GM19239 (cell line): ENCODE data around the gene ATP8B1.

Source experiments
- DNase-seq: peaks from one replicate; pipeline ENCODE4 v3.0.0; 2011; ENCODE audit warnings: low spot score; ENCODE audit not compliant: insufficient read length
- FAIRE-seq: peaks from 2 replicates; lab custom pipeline; 2011; peaks lifted over from hg19 to GRCh38; lab: Jason Lieb, UNC

ATP8B1 gene

DNA sequence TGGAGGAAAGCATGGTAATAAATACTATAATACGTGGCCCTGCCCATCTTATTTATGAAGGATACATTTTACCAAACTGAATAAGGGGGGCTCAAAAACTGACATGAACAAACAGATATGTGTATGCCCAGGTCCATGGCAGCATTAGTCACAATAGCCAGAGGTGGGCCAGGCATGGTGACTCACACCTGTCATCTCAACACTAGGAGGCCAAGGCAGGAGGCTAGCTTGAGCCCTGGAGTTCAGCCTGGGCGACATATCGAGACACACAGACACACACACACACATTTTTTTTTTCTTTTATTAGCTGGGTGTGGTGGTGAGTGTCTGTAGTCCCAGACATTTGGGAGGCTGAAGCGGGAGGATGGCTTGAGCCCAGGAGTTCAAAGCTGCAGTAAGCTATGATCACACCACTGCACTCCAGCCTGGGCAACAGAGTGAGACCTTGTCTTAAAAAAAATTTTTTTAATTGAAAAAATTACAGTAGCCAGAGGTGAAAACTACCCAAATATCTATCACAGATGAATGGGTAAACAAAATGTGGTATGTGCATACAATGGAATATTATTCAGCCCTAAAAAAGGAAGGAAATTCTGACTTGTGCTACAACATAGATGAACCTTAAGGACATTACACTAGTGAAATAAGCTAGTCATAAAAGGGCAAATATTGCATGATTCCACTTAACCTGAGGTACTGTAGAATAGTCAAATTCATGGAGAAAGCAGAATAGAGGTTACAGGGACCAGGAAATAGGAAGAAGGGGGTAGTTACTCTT lies 8.0 kb downstream of the ATP8B1 start:
- FAIRE-seq (no peak), DNase-seq (no peak)

DNA sequence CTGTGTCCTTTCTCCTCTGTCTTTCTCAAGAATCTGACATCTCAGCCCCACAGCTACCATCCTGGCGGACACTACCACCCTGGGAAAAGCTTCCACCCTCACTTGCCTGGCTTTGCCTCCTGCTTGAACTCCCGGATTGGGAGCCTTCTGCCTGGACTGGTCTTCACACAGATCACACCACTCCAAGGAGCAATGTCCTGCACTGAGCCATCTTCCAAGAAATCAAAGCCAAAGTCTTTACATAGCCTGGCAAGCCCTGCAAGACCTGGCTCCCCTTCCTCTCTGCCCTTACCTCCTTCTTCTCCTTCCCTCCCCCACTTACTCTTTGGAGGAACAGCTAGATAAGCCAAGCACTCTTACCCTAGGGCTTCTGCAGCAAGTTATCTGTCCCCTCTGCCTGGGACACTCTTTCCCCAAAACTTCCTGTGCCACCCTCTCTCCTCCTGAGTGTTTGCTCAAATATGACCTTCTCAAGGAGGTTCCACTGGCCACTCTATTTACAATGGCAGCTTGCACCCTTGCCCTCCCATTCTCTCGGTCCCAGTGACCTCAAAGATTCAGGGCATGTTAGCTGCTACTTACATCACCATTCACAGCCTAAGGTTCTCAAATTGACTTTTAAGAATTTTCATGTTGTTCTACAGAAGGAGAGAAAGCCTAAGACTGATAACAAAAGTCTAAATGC lies 9.7 kb downstream of the ATP8B1 start:
- DNase-seq (no peak), FAIRE-seq (no peak)

DNA sequence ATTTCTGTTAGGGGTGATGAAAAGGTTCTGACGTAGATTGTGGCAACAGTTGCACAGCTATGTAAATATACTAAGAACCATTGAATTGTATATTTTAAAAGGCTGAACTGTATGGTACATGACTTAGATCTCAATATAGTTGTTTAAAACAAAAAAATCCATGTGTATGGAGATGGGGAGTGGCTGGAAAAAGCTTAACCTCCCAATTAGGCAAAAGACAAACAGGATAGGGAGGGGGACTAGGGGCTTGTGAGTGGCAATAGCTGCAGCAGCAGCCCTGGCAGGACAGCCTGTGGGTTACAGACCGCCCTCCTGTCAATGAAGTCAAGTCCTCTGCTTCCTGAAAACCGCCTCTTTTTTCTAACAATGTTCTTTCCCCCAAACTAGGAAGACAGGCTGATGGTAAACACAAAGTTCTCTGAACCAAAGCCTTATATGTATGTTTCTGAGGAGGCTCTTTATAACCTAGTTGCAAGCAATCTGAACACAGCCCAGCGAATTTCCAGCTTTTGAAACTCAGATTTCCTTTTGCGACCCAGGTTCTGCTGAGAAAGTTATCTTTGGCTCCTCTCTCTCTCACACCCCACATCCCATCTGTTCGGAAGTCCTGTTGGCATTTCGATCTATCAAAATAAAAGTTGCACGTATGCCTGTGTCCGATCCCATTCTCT lies 10.3 kb downstream of the ATP8B1 start:
- FAIRE-seq = no peak

DNA sequence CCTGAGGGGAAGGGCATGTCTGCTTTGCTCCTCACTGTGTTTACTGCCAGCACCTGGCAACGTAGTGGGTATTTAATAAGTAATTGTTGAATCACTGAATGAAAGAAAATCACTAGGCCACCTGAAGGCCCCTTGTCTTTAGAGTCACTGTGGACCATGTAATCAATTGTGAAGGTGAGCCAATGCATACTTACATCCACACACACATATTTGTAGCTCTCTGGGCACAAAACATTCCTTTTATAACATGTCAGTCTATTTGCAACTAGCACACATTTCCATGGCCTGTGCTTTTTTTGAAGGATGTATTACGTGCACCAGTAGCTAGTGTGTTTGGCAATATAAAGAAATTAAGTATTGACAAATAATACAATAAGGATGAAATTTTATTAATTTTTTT lies 11.2 kb downstream of the ATP8B1 start:
- DNase-seq (no peak), FAIRE-seq (no peak)

More for the DNA sequence above, 10.3 kb downstream of the ATP8B1 start:
- no peak for DNase-seq

DNA sequence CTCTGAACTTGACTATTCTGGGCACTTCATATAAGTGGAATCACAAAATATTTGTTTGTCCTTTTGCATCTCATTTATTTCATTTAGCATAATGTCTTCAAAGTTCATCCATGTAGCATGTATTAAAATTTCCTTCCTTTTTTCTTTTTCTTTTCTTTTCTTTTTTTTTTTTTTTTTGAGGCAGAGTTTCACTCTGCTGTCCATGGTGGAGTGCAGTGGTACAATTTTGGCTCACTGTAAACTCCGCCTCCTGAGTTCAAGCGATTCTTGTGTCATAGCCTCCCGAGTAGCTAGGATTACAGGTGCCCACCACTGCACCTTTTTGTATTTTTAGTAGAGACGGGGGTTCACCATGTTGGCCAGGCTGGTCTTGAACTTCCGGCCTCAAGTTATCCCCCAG lies 11.9 kb downstream of the ATP8B1 start:
- FAIRE-seq (no peak), DNase-seq (no peak)

DNA sequence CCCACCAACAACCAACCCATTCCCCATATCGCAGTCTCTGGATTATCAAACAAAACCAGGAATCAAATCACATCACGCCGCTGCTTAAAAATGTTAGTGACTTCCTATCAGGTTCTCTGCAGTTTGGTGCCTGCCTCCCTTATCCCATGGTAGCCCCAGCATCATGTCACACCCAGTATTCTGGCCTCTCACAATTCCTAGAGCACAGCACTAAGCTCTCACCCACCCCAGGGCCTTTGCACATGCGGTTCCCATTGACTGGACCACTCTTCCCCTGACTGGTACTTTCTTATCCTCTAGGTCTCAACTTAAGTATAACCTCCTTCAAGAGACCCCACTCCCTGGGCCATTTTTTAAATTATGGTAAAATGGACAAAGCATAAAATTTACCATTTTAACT lies 12.8 kb downstream of the ATP8B1 start:
- DNase-seq (no peak), FAIRE-seq (no peak)

DNA sequence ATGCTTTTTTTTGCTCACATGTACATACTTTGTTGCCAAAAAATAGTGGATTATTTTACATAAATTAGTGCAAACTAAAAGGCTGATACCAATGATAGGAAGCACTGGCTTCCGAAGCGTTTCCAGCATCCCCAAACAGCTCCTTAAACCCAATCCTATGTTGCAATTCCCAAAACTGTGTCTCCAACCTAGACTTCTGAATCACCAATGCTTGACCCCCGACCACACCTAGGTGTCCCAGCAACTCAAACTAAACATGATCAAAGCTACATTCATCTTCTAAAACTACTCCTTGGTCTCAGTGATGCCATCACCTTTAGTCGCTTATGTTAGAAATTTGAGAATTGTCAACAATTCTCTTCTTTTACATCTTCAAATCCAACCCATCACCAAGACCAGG lies 13.4 kb downstream of the ATP8B1 start:
- DNase-seq = no peak
- no peak for FAIRE-seq

DNA sequence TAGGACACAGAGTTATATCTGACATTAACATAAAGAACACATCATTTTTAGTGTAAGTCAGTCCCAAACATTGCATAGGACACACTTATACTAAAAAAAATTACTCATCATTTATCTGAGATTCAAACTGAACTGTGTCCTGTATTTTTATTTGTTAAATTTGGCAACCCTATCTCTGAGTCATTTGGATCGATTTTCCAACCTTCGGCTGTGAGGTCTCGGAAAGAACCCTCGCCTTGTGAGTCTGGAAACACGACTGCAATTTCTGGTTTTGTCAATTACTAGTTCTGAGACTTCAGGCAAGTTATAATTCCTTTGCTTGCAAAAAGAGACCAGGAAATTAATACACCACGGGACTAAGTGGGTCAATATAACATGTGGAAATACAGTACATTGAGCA lies 14.0 kb downstream of the ATP8B1 start:
- FAIRE-seq = no peak
- no peak for DNase-seq

DNA sequence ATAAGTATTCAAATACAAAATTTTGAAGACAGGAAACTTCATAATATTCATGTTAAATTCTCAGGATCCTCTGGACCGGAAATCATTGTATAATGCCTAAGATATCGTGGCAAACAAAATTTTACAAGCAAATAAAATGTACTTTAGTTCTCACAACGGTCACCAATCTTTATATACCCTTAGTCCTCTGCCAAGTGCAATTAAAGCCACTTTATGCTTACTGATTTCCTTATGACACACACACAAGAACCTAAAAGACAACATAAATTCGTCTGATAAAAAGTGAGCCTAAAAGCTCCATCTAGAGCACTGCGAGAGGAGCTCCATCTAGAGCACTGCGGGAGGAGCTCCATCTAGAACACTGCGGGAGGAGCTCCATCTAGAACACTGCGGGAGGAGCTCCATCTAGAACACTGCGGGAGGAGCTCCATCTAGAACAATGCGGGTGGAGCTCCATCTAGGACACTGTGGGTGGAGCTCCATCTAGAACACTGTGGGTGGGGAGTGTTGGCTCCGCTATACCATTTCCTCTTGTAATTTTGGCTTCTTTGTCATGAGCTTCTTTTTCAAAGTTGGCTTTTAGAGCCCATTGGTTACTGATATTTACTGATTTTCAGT lies 15.9 kb downstream of the ATP8B1 start:
- DNase-seq = no peak
- FAIRE-seq = no peak

DNA sequence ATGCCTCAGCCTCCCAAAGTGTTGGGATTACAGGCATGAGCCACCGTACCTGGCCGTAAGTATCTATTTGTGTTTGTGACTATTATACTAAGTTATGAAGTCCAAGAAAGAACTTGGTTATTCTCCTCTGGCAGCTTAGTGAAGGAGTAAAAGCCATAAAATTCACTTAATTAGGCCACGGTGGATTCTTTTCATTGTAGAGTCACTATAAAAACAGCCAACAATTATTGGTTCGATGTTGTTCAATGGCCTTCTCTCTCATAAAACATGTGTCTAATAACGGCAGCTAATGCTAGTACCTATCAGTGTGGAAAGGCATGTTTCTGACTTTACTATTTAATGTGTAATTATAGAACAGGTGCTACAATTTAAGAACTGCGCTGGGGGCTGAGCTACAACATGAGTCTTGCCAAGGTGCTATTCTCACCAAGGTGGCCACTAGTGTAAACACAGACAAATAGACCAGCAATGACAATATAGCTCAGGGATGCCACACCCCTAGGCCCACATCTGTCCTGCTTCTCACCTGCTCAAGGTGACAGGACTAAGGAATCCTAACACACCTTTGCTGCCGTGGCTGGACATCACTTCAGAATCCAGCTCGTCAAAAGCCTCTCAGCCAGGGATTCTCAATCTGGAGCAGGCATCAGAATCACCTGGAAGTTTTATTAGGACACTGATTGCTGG lies 17.2 kb downstream of the ATP8B1 start:
- FAIRE-seq (no peak), DNase-seq (no peak)

DNA sequence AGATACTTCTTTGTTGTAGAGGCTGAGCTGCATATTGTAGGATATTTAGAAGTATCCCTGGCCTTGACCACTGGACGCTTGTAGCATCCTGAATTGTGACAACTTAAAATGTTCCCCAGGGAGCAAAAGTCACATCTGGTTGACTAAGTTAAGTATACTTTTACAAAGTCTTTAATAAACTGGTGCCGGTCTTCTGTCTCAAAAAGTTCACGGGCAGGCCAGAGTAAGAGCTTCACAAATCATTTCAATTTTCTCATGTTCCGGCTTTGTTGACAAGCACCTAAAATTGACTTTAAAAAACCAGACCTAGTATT lies 18.4 kb downstream of the ATP8B1 start:
- DNase-seq (no peak), FAIRE-seq (no peak)

DNA sequence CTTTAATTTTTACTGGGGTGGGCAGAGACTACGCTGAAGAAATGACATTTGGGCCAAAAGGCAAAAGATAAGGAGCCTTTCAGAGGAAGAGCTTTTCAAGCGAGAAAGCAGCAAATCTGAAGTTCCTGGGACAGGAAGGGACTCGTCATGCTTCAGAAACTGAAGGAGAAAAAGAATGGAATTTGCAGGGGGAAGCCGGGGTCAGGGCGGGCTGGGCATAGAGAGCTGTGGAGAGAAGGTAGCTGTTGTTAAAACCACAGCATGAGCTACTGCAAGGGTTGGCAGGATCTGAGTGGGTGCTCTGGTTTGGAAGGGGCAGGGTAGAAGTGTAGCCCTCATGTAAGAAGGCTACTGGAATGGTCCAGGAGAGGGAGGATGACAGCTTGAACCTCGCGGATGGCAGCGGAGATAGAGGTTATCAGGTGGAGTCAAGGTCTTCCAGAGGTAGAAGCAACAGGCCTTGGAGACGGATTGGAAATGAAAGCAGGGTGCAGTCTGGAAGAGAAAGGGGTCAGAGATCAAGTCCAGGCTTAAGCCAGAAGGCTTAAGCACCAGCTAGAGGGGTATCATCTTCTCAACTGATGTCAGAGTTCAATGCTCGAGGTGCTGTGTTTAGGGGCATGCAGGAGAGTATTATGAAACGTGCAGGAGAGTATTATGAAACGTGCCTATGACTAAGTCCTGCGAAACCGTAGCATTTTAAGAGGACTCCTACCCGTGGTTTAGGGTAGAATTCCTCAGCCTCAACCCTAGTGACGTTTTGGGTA lies 18.9 kb downstream of the ATP8B1 start:
- DNase-seq = no peak
- FAIRE-seq = no peak

DNA sequence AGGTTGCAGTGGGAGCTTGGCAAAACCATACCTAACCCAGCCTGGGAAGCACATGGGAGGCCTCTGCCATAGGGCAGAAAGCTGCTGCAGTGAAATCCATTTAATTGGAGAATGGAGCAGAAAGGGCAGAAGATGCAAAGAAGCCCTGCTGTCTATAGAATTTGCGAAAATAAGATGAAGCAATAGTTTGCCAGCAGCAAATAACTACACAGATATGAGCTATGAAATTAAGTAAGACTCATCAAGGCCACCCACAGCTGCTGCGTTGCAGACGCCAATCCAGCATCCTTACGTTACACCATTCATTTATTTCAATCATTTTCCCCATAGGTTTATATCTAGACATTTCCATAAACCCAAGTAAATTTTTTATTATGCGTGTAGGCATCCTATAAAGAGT lies 21.1 kb downstream of the ATP8B1 start:
- FAIRE-seq (no peak), DNase-seq (no peak)

DNA sequence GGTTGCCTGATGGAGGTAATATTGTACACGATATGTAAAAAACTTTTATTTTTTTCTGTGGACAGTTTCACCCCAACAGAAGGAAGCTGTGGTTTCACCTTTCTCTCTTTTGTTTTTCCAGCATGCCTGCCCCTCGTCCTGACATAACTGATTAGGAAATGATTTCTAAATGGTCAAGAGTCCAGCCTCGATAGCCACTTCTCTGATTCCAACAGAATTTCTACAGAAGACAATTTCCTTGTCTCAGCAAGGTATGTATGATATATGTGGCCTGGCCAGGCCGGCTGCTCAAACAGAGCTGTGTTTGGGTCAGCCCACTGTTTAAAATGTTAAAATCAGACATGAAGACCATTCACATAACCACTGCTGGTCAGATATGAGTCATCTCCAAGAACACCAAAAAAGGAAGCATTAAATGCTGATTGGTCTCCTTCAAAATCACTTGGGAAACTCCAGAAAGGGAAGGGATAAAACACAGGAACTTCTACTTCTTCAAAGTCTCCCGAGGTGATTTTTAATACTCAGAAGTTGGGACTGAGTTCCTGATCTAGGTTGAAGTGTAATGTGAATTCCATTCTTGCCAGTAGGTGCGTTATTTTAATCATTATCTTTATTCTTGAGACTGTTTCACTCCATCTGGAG lies 22.3 kb downstream of the ATP8B1 start:
- FAIRE-seq (peak; percentile 82), DNase-seq (no peak)

DNA sequence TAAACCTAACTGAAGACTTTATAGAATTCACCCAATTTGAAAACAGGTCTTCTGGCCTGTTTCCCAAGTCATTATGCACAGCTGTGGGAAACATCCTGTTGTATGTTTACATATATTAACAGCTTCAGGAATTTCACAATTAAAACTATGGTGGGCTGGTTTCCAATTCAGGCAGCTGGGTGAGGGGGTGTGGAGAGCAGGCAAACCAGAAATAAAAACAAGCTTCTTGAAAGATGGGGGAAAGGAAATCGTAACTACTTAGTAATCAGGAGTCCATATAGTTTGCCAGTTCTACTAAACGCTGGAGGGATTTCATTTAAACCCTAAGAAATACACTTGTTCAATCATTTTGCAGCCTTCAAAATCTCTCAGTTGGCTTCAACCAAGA lies 22.8 kb downstream of the ATP8B1 start:
- no peak for FAIRE-seq
- DNase-seq = no peak

DNA sequence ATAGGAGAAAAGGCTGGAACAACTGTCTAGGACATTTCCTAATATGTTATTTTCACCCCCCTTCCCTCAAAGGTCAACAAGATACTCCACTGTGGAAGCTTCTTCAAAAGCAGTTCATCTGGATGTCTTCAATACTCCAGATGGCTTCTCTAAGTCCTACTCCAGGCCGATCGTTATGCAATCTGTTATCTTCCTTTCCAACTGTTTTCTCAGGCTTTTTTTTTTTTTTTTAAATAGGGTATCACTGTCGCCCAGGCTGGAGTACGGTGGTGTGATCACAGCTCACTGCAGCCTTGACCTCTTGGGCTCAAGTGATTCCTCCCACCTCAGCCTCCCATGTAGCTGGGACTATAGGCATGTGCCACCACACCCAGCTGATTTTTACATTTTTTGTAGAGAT lies 26.3 kb downstream of the ATP8B1 start:
- FAIRE-seq (no peak), DNase-seq (no peak)

DNA sequence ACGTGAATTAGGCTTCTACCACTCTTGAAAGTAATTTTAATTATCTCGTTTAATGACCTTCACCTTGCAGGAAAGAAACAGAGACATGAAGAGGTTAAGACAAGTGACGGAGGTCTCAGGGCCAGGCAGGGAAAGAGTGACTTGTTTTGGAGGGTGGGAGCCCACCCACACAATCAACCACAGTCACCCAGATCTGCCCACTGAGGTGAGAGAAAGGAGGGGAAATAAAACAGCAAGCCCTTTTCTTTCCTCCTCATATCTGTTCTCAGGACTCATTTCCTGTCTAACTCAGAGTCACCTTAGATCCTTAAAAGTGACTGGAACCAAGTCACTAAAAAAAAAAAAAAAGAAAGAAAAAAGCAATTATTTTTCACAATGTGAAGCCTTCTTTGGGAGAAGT lies 26.8 kb downstream of the ATP8B1 start:
- FAIRE-seq (no peak), DNase-seq (no peak)

DNA sequence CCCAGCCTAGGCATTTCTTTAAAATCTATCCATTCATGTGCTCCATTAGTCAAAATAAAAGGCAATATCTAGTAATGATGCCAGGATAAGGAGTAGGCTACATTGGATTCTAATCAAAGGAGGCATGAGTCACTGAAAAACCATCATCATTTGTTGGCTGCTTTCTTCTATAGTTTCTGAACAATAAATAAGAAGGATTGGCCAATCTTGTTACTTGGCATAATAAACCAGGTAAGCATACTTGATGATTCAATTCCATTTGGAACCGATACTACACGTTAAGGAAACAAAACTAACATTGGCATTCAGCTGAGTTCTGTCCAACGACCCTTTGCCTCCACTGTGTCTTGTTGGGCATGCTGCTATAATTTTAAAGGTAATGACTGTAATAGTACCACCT lies 27.2 kb downstream of the ATP8B1 start:
- DNase-seq (no peak), FAIRE-seq (no peak)

DNA sequence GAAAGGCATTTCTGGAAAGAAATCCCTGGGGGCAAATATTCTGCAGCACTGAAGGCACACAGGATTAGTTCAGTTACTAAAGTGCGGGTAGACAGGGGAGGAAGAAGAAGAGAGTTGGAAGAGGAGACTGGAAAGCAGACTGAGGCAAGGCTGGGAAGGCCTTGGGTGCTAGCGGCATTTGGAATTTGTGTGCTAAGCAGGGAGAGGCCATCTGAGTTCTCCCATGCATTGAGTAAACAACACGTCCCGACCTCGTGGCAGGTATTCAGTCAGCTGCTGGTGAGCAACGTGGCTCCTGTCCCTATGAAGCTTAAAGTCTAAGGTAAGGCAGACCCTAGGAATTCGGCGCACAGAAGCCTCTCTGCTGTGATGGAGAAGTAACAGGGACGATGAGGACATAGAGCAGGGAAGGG lies 30.7 kb downstream of the ATP8B1 start:
- FAIRE-seq (no peak), DNase-seq (no peak)
